Skeletal muscle tissue (tissue), 4 donors: ENCODE data around the gene MED12. TPM values are rescaled to one million over a fixed set of nuclear protein-coding genes. Genes with fewer than 3 reads are reported as not detected.

Experiments used
- H3K27ac ChIP-seq: one replicate; pipeline ENCODE4 v1.7.0; 2013; ENCODE audit warnings: mild to moderate bottlenecking, low read depth, low read length, inconsistent platforms
- H3K27me3 ChIP-seq, 3 donors: one replicate each; pipeline ENCODE4 v1.7.0; 2013; ENCODE audit warnings: low read length in 3 of 3; ENCODE audit not compliant: control insufficient read depth in 3 of 3, insufficient read depth in 3 of 3
- H3K36me3 ChIP-seq, 3 donors: one replicate each; pipeline ENCODE4 v1.7.0; 2013; ENCODE audit warnings: low read length in 3 of 3; ENCODE audit not compliant: control insufficient read depth in 3 of 3, insufficient read depth in 3 of 3
- H3K4me1 ChIP-seq, 3 donors: one replicate each; pipeline ENCODE4 v1.7.0; 2013; ENCODE audit warnings: low read length in 3 of 3, mild to moderate bottlenecking in 3 of 3; ENCODE audit not compliant: control insufficient read depth in 3 of 3, insufficient read depth in 3 of 3
- H3K4me3 ChIP-seq, 3 donors: one replicate each; pipeline ENCODE4 v1.7.0; 2013; ENCODE audit warnings: low read length in 3 of 3
- H3K9ac ChIP-seq, 3 donors: one replicate each; pipeline ENCODE4 v1.7.0; 2013; ENCODE audit warnings: low read length in 3 of 3, mild to moderate bottlenecking in 3 of 3, moderate library complexity in 2 of 3, low read depth in 1 of 3
- H3K9me3 ChIP-seq, 3 donors: one replicate each; pipeline ENCODE4 v1.7.0; 2013; ENCODE audit warnings: low read length in 3 of 3; ENCODE audit not compliant: control insufficient read depth in 3 of 3
- total RNA-seq: library from RNA; depleted of rRNA; stranded (reverse); fragments of >200 nt; gene quantifications from one replicate; pipeline ENCODE4 v1.2.3, GENCODE V29; 2014
- donor health status: Osteomylitis.

Gene MED12
- 37.6 TPM for total RNA-seq

- peak within 1 kb of the TSS; percentile 74 to 82 (median 80) for H3K9ac ChIP-seq
These were observed at the start of gene MED12 for GRCh38 chrX:71118032-71118984. Gene MED12 (plus strand): TSS chrX:71118596. CDS start chrX:71118755, 159 bp downstream.

GRCh38 chrX:71070531-71070930 is 47.9 kb upstream of the MED12 start:
- Histone ChIP-seq H3K4me1 (peaks cover 4 to 10% (median 5%) of the 10 kb centered on the region in 3 donors), H3K36me3 (no peaks in the 10 kb centered on the region), H3K9me3 (no peaks in the 10 kb centered on the region), H3K27me3 (peaks cover 0 to 6% (median 0%) of the 10 kb centered on the region in 3 donors), H3K9ac (no peak overlapping the region), H3K27ac (no peak overlapping the region), H3K4me3 (no peak overlapping the region)

More at GRCh38 chrX:71118032-71118984, at the start of gene MED12:
- Histone ChIP-seq H3K36me3 (peaks cover 26 to 31% (median 28%) of the 10 kb centered on the region in 3 donors), H3K27me3 (no peaks in the 10 kb centered on the region), H3K4me3 (peak within 1 kb of the TSS; percentile 60 to 82 (median 75)), H3K4me1 (peaks cover 6 to 13% (median 10%) of the 10 kb centered on the region in 3 donors), H3K9me3 (peaks cover 0 to 2% (median 0%) of the 10 kb centered on the region in 3 donors), H3K27ac (peak within 1 kb of the TSS; percentile 80)

- Histone ChIP-seq H3K4me3 (no peak overlapping the region), H3K27me3 (no peaks in the 10 kb centered on the region), H3K27ac (no peak overlapping the region), H3K36me3 (no peaks in the 10 kb centered on the region), H3K9me3 (no peaks in the 10 kb centered on the region), H3K4me1 (no peaks in the 10 kb centered on the region), H3K9ac (no peak overlapping the region)
These were observed 36.9 kb upstream of the MED12 start for GRCh38 chrX:71081330-71082123.

GRCh38 chrX:71082124-71082647 is 36.2 kb upstream of the MED12 start:
- Histone ChIP-seq H3K27me3 (no peaks in the 10 kb centered on the region), H3K9me3 (no peaks in the 10 kb centered on the region), H3K4me3 (no peak overlapping the region), H3K4me1 (no peaks in the 10 kb centered on the region), H3K36me3 (no peaks in the 10 kb centered on the region), H3K9ac (no peak overlapping the region), H3K27ac (no peak overlapping the region)

GRCh38 chrX:71082822-71083221 is 35.6 kb upstream of the MED12 start:
- Histone ChIP-seq H3K9me3 (no peaks in the 10 kb centered on the region), H3K27ac (no peak overlapping the region), H3K27me3 (no peaks in the 10 kb centered on the region), H3K9ac (no peak overlapping the region), H3K4me3 (no peak overlapping the region), H3K4me1 (no peaks in the 10 kb centered on the region), H3K36me3 (no peaks in the 10 kb centered on the region)

- H3K4me1 ChIP-seq = no peaks in the 10 kb centered on the region
- no peaks in the 10 kb centered on the region for H3K36me3 ChIP-seq
- no peaks in the 10 kb centered on the region for H3K9me3 ChIP-seq
- H3K9ac ChIP-seq = no peak overlapping the region
- H3K27ac ChIP-seq = no peak overlapping the region
- H3K4me3 ChIP-seq = no peak overlapping the region
- no peaks in the 10 kb centered on the region for H3K27me3 ChIP-seq
These were observed 32.5 kb upstream of the MED12 start for GRCh38 chrX:71085900-71086299.

- Histone ChIP-seq H3K36me3 (no peaks in the 10 kb centered on the region), H3K4me3 (no peak overlapping the region)
These were observed 27.1 kb upstream of the MED12 start for GRCh38 chrX:71091263-71091662.

GRCh38 chrX:71095033-71095432 is 23.4 kb upstream of the MED12 start:
- H3K4me3 ChIP-seq = peak overlapping the region; percentile 73 to 77 (median 73)
- no peaks in the 10 kb centered on the region for H3K9me3 ChIP-seq
- no peaks in the 10 kb centered on the region for H3K36me3 ChIP-seq
- H3K9ac ChIP-seq = peak overlapping the region in 2 of 3 donors; percentile 69 to 70
- peaks cover 9 to 12% (median 10%) of the 10 kb centered on the region in 3 donors for H3K4me1 ChIP-seq
- no peak overlapping the region for H3K27ac ChIP-seq
- no peaks in the 10 kb centered on the region for H3K27me3 ChIP-seq

More at GRCh38 chrX:71091263-71091662, 27.1 kb upstream of the MED12 start:
- Histone ChIP-seq H3K4me1 (peaks cover 0 to 6% (median 3%) of the 10 kb centered on the region in 3 donors), H3K9me3 (no peaks in the 10 kb centered on the region), H3K27me3 (no peaks in the 10 kb centered on the region), H3K9ac (no peak overlapping the region), H3K27ac (no peak overlapping the region)

GRCh38 chrX:71095555-71095980 is 22.8 kb upstream of the MED12 start, which contains the start of gene FOXO4:
Gene FOXO4 (plus strand): TSS chrX:71095851. CDS start chrX:71096529, 678 bp downstream.
- H3K4me1 ChIP-seq = peaks cover 9 to 12% (median 10%) of the 10 kb centered on the region in 3 donors
- no peaks in the 10 kb centered on the region for H3K36me3 ChIP-seq
- no peaks in the 10 kb centered on the region for H3K9me3 ChIP-seq
- H3K4me3 ChIP-seq = peak within 1 kb of the TSS; percentile 73 to 87 (median 77)
- H3K9ac ChIP-seq = peak within 1 kb of the TSS; percentile 69 to 77 (median 76)
- peak within 1 kb of the TSS; percentile 41 for H3K27ac ChIP-seq
- no peaks in the 10 kb centered on the region for H3K27me3 ChIP-seq
